Activated T-cell treated with anti-CD3 and anti-CD28 coated beads, Interleukin-2, amount 50 U/mL, for 72 hours (primary cell): ENCODE data around the gene SET. TPM values are rescaled to one million over a fixed set of nuclear protein-coding genes. Genes with fewer than 3 reads are reported as not detected.
"Not testable (repeated sequence)": the region's sequence is repeated elsewhere in the genome, so short reads cannot be mapped to it uniquely, and the experiment has no call there.

Experiments used
- ATAC-seq, 2 donors: fragments of 150-1000 bp; cut with Tn5 transposase; replicated peaks in 1 of 2; 2 replicates each; pipeline ENCODE4 v1.10.0; 2021; ENCODE audit warnings: moderate library complexity in 2 of 2, mild to moderate bottlenecking in 1 of 2
- DNase-seq, 2 donors: peaks; one replicate each; pipeline ENCODE4 v3.0.0; 2021 to 2022; ENCODE audit warnings: mixed read lengths in 1 of 2
- H3K27ac Mint-ChIP-seq: one replicate; pipeline ENCODE4 v1.8.0; 2022; ENCODE audit warnings: mild to moderate bottlenecking, moderate library complexity, mixed read lengths
- H3K27me3 Mint-ChIP-seq: one replicate; pipeline ENCODE4 v1.8.0; 2022; ENCODE audit warnings: low read depth, mixed read lengths
- H3K36me3 Mint-ChIP-seq, 2 donors: one replicate each; pipeline ENCODE4 v1.8.0; 2022; ENCODE audit warnings: mixed read lengths in 2 of 2, mild to moderate bottlenecking in 1 of 2; ENCODE audit not compliant: insufficient read depth in 2 of 2
- H3K4me1 Mint-ChIP-seq: one replicate; pipeline ENCODE4 v1.8.0; 2022; ENCODE audit warnings: low read depth, mixed read lengths
- H3K4me3 Mint-ChIP-seq, 2 donors: one replicate each; pipeline ENCODE4 v1.8.0; 2022; ENCODE audit warnings: mild to moderate bottlenecking in 2 of 2, mixed read lengths in 2 of 2, moderate library complexity in 2 of 2
- H3K9me3 Mint-ChIP-seq, 2 donors: one replicate each; pipeline ENCODE4 v1.8.0; 2022; ENCODE audit warnings: mixed read lengths in 2 of 2
- total RNA-seq, 2 donors: library from RNA; stranded (reverse); gene quantifications; one replicate each; pipeline ENCODE4 v1.2.3, GENCODE V29; 2022

Gene SET
- total RNA-seq, 2 donors from 2014 or later = 448 to 582 TPM

DNA sequence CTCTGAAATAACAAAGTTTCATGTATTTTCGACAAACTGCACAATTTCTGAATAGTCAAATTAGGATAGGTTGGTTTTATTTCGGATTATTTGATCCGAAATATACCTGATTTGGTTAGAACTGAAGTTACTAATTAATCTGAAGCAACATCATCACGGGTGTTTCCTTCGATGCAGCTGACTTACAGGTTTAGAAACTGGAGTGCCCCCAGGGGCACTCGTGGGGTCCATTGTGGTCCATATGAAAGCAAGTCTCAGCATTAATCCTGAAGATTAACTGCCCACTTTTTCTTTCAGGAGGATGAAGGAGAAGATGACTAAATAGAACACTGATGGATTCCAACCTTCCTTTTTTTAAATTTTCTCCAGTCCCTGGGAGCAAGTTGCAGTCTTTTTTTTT is 5.3 kb downstream of the SET start:
- Mint-ChIP-seq H3K4me1 (peaks cover 24% of the 10 kb centered on the region), H3K27ac (peak overlapping the region; percentile 73), H3K4me3 (no peak overlapping the region), H3K9me3 (no peaks in the 10 kb centered on the region), H3K27me3 (no peaks in the 10 kb centered on the region), H3K36me3 (peaks cover 17 to 36% of the 10 kb centered on the region in 2 donors)
- DNase-seq (no peak), ATAC-seq (no peak)

GRCh38 chr9:128696923-128697707 is 8.1 kb downstream of the SET start:
- ATAC-seq (no peak), DNase-seq (no peak)
- Mint-ChIP-seq H3K36me3 (peaks cover 10 to 20% of the 10 kb centered on the region in 2 donors), H3K4me1 (peaks cover 21% of the 10 kb centered on the region), H3K27me3 (no peaks in the 10 kb centered on the region), H3K27ac (peak overlapping the region; percentile 50), H3K9me3 (no peaks in the 10 kb centered on the region), H3K4me3 (no peak overlapping the region)

DNA sequence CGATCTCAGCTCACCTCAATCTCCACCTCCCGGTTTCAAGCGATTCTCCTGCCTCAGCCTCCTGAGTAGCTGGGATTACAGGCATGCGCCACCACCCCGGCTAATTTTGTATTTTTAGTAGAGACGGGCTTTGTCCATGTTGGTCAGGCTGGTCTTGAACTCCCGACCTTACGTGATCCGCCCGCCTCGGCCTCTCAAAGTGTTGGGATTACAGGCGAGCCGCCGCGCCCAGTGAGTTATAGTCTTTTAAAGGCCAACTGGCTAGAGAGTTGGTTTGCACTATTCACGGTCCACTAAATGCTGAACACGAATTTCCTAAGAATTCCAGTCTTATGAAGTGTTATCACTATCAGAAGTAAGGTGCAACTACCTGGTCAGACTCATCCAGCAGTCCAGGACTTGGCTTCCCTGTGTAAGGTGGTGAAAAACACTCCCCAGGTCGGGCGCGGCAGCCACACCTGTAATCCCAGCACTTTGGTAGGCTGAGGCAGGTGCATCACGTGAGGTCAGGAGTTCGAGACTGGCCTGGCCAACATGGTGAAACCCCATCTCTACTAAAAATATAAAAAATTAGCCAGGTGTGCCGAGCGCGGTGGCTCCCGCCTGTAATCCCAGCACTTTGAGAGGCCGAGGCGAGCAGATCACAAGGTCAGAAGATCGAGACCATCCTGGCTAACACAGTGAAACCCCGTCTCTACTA is 10.2 kb downstream of the SET start:
- not testable (repeated sequence) for DNase-seq, H3K36me3 Mint-ChIP-seq, H3K9me3 Mint-ChIP-seq, ATAC-seq, H3K4me3 Mint-ChIP-seq, H3K27ac Mint-ChIP-seq, H3K27me3 Mint-ChIP-seq
- peaks cover 17% of the 10 kb centered on the region for H3K4me1 Mint-ChIP-seq

DNA sequence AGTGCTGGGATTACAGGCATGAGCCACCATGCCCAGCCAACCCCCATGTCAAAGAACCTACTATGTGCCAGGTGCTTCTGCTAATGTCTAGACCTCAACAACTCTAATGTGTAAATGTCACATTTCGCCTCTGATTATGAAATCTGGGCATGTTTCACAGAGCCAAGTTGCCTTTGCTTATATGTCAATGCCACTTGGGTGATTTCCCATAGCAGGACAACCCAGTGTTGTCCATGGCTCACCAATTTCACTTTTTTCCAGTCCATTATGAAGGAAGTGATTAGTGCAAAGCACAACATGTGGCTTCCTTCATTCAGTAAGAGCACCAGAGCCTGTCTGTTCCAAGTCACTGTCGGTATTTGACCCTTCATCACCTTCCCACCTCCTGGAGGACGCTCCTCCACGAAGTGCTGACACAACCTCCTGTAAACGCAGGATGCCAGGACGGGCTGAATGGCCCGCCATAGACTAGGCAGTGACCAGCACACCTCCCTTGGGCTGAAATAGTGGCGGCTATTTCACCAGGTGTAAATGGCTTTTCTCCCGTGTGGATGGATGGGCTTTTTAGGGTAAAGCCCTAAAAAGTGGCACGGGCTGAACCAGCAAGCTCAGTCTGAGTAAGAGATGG is 12.3 kb downstream of the SET start:
- H3K9me3 Mint-ChIP-seq = no peaks in the 10 kb centered on the region
- H3K27ac Mint-ChIP-seq = peak overlapping the region; percentile 55
- peaks cover 17% of the 10 kb centered on the region for H3K4me1 Mint-ChIP-seq
- no peaks in the 10 kb centered on the region for H3K27me3 Mint-ChIP-seq
- DNase-seq = no peak
- ATAC-seq = no peak
- peaks cover 0 to 2% of the 10 kb centered on the region in 2 donors for H3K36me3 Mint-ChIP-seq
- peak overlapping the region; percentile 59 to 83 for H3K4me3 Mint-ChIP-seq

DNA sequence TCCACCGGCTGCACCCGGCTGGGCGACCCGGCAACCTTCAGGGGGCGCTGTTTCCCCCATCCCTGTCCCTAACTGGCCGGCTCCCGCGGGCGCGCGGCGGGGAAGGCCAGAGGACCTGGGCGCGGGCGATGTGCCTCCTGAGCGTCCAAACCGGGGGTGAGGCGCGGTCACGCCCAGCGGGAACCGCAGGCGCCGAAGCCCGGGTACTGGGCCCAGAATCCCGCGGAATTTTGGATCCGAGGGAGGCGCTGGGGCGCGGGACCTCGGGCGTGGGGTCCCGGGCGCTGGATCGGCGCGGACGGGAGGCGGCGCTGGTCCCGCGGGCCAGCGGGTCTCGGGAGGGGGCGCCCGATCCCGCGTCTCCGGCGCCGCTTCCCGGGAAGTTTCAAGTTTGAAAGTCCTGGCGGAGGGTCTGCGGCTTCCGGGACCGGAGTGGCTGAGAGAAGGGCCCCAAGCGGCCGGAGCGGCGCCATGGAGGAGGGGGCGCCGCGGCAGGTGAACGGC is 13.5 kb downstream of the SET start, which contains the start of gene PKN3:
PKN3 (plus strand) TSS at position 59 of the 504 bp plus-strand sequence; CDS start at position 472, 413 bp downstream.
- Mint-ChIP-seq H3K9me3 (no peaks in the 10 kb centered on the region), H3K4me1 (peaks cover 17% of the 10 kb centered on the region), H3K36me3 (peaks cover 0 to 2% of the 10 kb centered on the region in 2 donors), H3K27ac (peak within 1 kb of the TSS; percentile 55), H3K27me3 (no peaks in the 10 kb centered on the region), H3K4me3 (peak within 1 kb of the TSS; percentile 62 to 83)
- ATAC-seq (peak; percentile 86 to 87), DNase-seq (peak; percentile 93 to 95)

- DNase-seq = peak in 1 of 2 donors; percentile 46
- Mint-ChIP-seq H3K4me3 (peak overlapping the region; percentile 62 to 83), H3K27me3 (no peaks in the 10 kb centered on the region), H3K27ac (no peak overlapping the region), H3K9me3 (no peaks in the 10 kb centered on the region), H3K4me1 (peaks cover 17% of the 10 kb centered on the region), H3K36me3 (peaks cover 0 to 2% of the 10 kb centered on the region in 2 donors)
- ATAC-seq = peak; percentile 12 to 40
Observed at GRCh38 chr9:128702949-128703615, 14.1 kb downstream of the SET start.

- H3K9me3 Mint-ChIP-seq = no peaks in the 10 kb centered on the region
- H3K4me3 Mint-ChIP-seq = peak overlapping the region; percentile 62 to 83
- H3K4me1 Mint-ChIP-seq = peaks cover 17% of the 10 kb centered on the region
- H3K27me3 Mint-ChIP-seq = no peaks in the 10 kb centered on the region
- H3K36me3 Mint-ChIP-seq = peaks cover 0 to 2% of the 10 kb centered on the region in 2 donors
- ATAC-seq = no peak
- DNase-seq = no peak
- no peak overlapping the region for H3K27ac Mint-ChIP-seq
Observed at GRCh38 chr9:128703616-128704355, 14.8 kb downstream of the SET start.

DNA sequence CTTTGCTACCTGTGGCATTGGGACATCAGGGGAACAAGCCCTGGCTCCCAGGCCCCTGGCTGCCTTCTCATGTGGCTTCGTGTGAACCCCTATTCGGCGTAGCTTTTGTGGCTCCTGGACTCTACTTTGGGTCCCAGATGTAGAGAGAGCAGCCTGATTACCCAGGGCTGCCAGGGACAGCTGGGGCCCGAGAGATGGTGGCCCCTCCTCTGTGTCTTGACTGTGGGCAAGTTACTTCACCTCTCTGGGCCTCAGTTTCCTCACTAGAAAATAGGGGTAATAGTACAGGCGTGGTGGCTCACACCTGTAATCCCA is 15.3 kb downstream of the SET start:
- Mint-ChIP-seq H3K4me3 (peak overlapping the region; percentile 25 to 44), H3K9me3 (no peaks in the 10 kb centered on the region), H3K27ac (no peak overlapping the region), H3K36me3 (peaks cover 0 to 2% of the 10 kb centered on the region in 2 donors), H3K27me3 (no peaks in the 10 kb centered on the region), H3K4me1 (peaks cover 17% of the 10 kb centered on the region)
- no peak for ATAC-seq
- no peak for DNase-seq

DNA sequence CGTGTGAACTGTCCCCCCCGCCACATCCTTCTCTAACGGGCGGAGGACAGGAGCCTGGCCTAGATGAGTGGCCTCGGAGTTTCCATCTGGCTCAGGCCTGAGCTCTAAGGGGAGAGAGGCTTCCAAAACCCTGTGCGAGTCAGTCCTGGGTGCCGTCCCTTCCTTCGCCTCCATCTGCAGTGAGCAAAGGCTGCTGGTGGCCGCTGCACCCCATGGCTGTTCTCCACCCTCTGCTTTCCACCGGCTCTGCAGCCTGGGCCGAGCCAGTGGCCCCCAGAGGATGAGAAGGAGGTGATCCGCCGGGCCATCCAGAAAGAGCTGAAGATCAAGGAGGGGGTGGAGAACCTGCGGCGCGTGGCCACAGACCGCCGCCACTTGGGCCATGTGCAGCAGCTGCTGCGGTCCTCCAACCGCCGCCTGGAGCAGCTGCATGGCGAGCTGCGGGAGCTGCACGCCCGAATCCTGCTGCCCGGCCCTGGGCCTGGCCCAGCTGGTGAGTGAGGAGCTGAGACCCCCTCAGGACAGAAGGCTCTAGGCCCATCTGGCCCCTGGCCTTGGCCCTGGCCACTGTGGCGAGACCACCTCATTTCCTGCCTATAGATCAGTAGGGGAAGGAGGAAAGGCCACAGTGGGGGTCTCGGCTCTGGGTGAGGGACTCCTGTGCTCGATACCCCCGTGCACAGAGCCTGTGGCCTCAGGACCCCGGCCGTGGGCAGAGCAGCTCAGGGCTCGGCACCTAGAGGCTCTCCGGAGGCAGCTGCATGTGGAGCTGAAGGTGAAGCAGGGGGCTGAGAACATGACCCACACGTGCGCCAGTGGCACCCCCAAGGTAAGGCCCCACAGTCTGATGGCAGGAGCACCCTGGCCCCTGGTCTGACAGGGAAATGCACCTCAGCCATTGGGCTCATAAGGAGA is 16.3 kb downstream of the SET start:
- Mint-ChIP-seq H3K9me3 (no peaks in the 10 kb centered on the region), H3K27ac (no peak overlapping the region), H3K27me3 (no peaks in the 10 kb centered on the region), H3K36me3 (peaks cover 0 to 2% of the 10 kb centered on the region in 2 donors), H3K4me1 (peaks cover 17% of the 10 kb centered on the region), H3K4me3 (no peak overlapping the region)
- DNase-seq = no peak
- ATAC-seq = no peak

DNA sequence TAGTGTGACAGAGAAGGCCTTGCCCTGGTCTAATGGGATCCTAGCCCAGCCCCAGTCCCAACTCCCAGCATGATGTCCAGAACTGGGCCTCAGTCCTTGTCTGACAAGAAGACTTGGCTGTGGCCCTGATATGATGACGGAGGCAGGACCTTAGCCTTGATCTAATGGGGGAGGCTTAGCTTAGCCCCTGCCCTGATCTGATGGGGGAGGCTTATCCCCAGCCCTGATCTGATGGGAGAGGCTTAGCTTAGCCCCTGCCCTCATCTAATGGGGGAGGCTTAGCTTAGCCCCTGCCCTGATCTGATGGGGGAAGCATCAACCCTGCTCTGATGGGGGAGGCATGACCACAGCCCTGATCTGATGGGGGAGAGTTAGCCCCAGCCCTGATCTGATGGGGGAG is 17.0 kb downstream of the SET start:
- no peak overlapping the region for H3K27ac Mint-ChIP-seq
- no peak for DNase-seq
- H3K27me3 Mint-ChIP-seq = no peaks in the 10 kb centered on the region
- H3K36me3 Mint-ChIP-seq = peaks cover 0 to 2% of the 10 kb centered on the region in 2 donors
- H3K4me1 Mint-ChIP-seq = peaks cover 16% of the 10 kb centered on the region
- no peaks in the 10 kb centered on the region for H3K9me3 Mint-ChIP-seq
- no peak overlapping the region for H3K4me3 Mint-ChIP-seq
- ATAC-seq = no peak

GRCh38 chr9:128706671-128707381 is 17.8 kb downstream of the SET start:
- H3K27ac Mint-ChIP-seq = no peak overlapping the region

More at GRCh38 chr9:128706671-128707381, 17.8 kb downstream of the SET start:
- no peaks in the 10 kb centered on the region for H3K9me3 Mint-ChIP-seq
- ATAC-seq (no peak), DNase-seq (no peak)
- no peaks in the 10 kb centered on the region for H3K27me3 Mint-ChIP-seq
- H3K36me3 Mint-ChIP-seq = peaks cover 0 to 2% of the 10 kb centered on the region in 2 donors
- H3K4me3 Mint-ChIP-seq = no peak overlapping the region
- H3K4me1 Mint-ChIP-seq = peaks cover 8% of the 10 kb centered on the region
